Lung (tissue), 12 donors: ENCODE results near the gene SIDT2. TPM values are rescaled to one million over a fixed set of nuclear protein-coding genes. Genes with fewer than 3 reads are reported as not detected.
A peak's percentile ranks its signal among the peaks of the same experiment; 100 is the strongest.

Experiments used
- ATAC-seq: fragments of 200-7000 bp; cut with Tn5 transposase; one replicate; pipeline ENCODE4 v1.9.1; 2020; ENCODE audit warnings: moderate number of reproducible peaks; ENCODE audit not compliant: insufficient read depth, low FRiP score
- DNase-seq, 3 donors: peaks; one replicate each; pipeline ENCODE4 v3.0.0-alpha.2; 2013 to 2017
- H3K27ac ChIP-seq, 2 donors: one replicate each; pipeline ENCODE4 v1.5.1; 2013; ENCODE audit warnings: mild to moderate bottlenecking in 2 of 2, moderate library complexity in 2 of 2, control low read depth in 1 of 2, inconsistent platforms in 1 of 2, low read depth in 1 of 2, low read length in 1 of 2
- H3K27me3 ChIP-seq, 3 donors: one replicate each; pipeline ENCODE4 v1.5.1; 2013; ENCODE audit warnings: low read length in 2 of 3; ENCODE audit not compliant: control insufficient read depth in 3 of 3, insufficient read depth in 3 of 3
- H3K36me3 ChIP-seq, 4 donors: one replicate each; pipeline ENCODE4 v1.5.1; 2013; ENCODE audit warnings: low read length in 4 of 4, mild to moderate bottlenecking in 1 of 4, moderate library complexity in 1 of 4; ENCODE audit not compliant: control insufficient read depth in 4 of 4, insufficient read depth in 4 of 4
- H3K4me1 ChIP-seq, 5 donors: one replicate each; pipeline ENCODE4 v1.5.1; 2013; ENCODE audit warnings: low read length in 5 of 5, mild to moderate bottlenecking in 2 of 5, moderate library complexity in 1 of 5; ENCODE audit not compliant: control insufficient read depth in 5 of 5, insufficient read depth in 5 of 5
- H3K4me3 ChIP-seq: one replicate; pipeline ENCODE4 v1.5.1; 2013; ENCODE audit warnings: mild to moderate bottlenecking, control low read depth, moderate library complexity
- H3K9ac ChIP-seq, 2 donors: one replicate each; pipeline ENCODE4 v1.5.1; 2013; ENCODE audit warnings: low read length in 2 of 2, control low read depth in 1 of 2; ENCODE audit not compliant: insufficient read depth in 1 of 2
- H3K9me3 ChIP-seq, 4 donors: one replicate each; pipeline ENCODE4 v1.5.1; 2013; ENCODE audit warnings: low read length in 3 of 4, mild to moderate bottlenecking in 1 of 4, moderate library complexity in 1 of 4; ENCODE audit not compliant: control insufficient read depth in 4 of 4, insufficient read depth in 3 of 4
- CTCF ChIP-seq: IDR thresholded peaks from 2 replicates; pipeline ENCODE4 v1.5.1; 2012; ENCODE audit warnings: mild to moderate bottlenecking; ENCODE audit errors: control extremely low read depth, extremely low read depth
- WGBS, 2 donors: extraction: QIAGEN DNeasy Blood & Tissue Kit; methylation state at CpG; one replicate each; pipeline ENCODE4 v1.1.7; 2013; 5-methylcytosine and 5-hydroxymethylcytosine counted together
- polyA plus RNA-seq, 2 donors: library from polyadenylated mRNA; stranded (reverse); fragments of 200-250 nt; gene quantifications; one replicate each; pipeline ENCODE4 v1.2.1, GENCODE V29; 2013
- total RNA-seq, 2 donors: library from RNA; depleted of rRNA in 1 of 2; stranded (reverse); fragments of >200 nt in 1 of 2; gene quantifications; one replicate each; pipeline ENCODE4 v1.2.1, GENCODE V29; 2014 to 2021
- donor health status: control.
- donor health status: control.
- donor health status: Bipolar disorder and iron deficiency.
- donor health status: healthy.
- donor health status: DM: yes; HTN: yes; CAD: no.

SIDT2 gene
- total and polyA plus RNA-seq, 4 donors: 25.4 to 84.8 (median 38.4) TPM

DNA sequence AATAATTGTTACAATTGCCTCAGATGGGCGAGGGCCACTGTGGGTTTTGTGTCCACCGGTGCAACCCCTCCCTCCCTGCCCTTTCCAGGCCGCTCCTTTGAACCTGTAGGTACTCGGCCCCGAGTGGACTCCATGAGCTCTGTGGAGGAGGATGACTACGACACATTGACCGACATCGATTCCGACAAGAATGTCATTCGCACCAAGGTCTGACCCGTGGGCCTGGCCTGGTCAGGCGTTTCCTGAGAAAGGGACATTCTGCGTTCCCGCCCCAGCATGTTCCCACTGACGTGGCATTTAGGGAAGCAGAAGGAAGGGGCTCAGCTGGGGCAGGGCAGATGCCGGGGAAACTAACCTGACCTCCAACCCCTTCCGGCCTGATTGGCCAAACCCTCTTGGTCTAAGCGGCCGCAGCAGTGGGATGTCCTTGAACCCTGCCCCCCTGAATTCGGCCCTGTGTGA lies 10.1 kb downstream of the SIDT2 start:
- TF ChIP-seq CTCF: no peak
- H3K9ac ChIP-seq: no peak overlapping the region
- 80 to 86% methylated on average over 20 of the region's 20 CpGs for WGBS, 2 donors
- peak overlapping the region in 1 of 2 donors; percentile 57 for H3K27ac ChIP-seq
- H3K4me1 ChIP-seq: no peaks in the 10 kb centered on the region
- peaks cover 10 to 64% (median 17%) of the 10 kb centered on the region in 4 donors for H3K36me3 ChIP-seq
- ATAC-seq (no peak), DNase-seq (no peak)
- no peak overlapping the region for H3K4me3 ChIP-seq
- no peaks in the 10 kb centered on the region for H3K27me3 ChIP-seq
- no peaks in the 10 kb centered on the region for H3K9me3 ChIP-seq

GRCh38 chr11:117189191-117189940 lies 10.8 kb downstream of the SIDT2 start:
- DNase-seq: no peak
- no peak for TF ChIP-seq CTCF
- H3K36me3 ChIP-seq: peaks cover 6 to 64% (median 14%) of the 10 kb centered on the region in 4 donors
- no peak overlapping the region for H3K9ac ChIP-seq
- WGBS, 2 donors: 85 to 87% methylated on average over 22 of the region's 22 CpGs
- no peaks in the 10 kb centered on the region for H3K4me1 ChIP-seq
- H3K4me3 ChIP-seq: no peak overlapping the region
- no peaks in the 10 kb centered on the region for H3K9me3 ChIP-seq
- peak; percentile 22 for ATAC-seq
- no peaks in the 10 kb centered on the region for H3K27me3 ChIP-seq
- peak overlapping the region in 1 of 2 donors; percentile 57 for H3K27ac ChIP-seq

DNA sequence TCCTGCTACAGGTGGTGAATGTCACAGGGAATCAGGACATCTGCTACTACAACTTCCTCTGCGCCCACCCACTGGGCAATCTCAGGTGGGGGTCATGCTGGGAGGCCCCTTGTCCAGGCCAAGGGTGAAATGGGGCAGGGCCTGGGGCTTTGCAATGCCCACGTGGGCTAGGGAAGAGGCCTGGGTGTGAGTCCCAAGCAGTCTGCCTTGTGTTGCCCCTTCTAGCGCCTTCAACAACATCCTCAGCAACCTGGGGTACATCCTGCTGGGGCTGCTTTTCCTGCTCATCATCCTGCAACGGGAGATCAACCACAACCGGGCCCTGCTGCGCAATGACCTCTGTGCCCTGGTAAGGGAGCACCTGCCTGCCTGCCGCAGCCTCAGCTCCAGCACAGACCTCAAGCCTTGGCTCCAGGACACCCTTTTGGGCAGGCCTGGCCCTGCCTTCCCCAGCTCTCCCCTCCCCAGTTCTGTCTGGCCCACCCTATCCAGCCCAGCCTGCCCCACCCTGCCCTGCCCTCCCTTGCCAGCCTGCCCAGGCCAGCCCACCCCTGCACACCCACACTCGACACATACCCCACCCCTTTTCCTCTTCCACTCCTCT lies 11.5 kb downstream of the SIDT2 start:
- Histone ChIP-seq H3K9ac (no peak overlapping the region), H3K4me3 (no peak overlapping the region), H3K4me1 (no peaks in the 10 kb centered on the region), H3K27ac (peak overlapping the region in 1 of 2 donors; percentile 37), H3K27me3 (no peaks in the 10 kb centered on the region), H3K36me3 (peaks cover 6 to 64% (median 14%) of the 10 kb centered on the region in 4 donors), H3K9me3 (no peaks in the 10 kb centered on the region)
- DNase-seq: no peak
- 68 to 78% methylated on average over 8 of the region's 8 CpGs for WGBS, 2 donors
- no peak for TF ChIP-seq CTCF
- no peak for ATAC-seq
